Mesothelial cell of epicardium (in vitro differentiated cells): ENCODE measurements around the gene SLC9A8. TPM values are rescaled to one million over a fixed set of nuclear protein-coding genes. Genes with fewer than 3 reads are reported as not detected.

ENCODE experiments used
- DNase-seq, 2 experiments: peaks; one replicate each; pipeline ENCODE4 v3.0.0; 2021; ENCODE audit warnings: low spot score in 2 of 2; ENCODE audit not compliant: unreplicated experiment in 2 of 2
- H3K27ac Mint-ChIP-seq: 2 replicates; pipeline ENCODE4 v1.8.0; 2021; ENCODE audit warnings: mixed read lengths
- H3K27me3 Mint-ChIP-seq: 2 replicates; pipeline ENCODE4 v1.8.0; 2021; ENCODE audit warnings: low read depth, mixed read lengths
- H3K36me3 Mint-ChIP-seq: 2 replicates; pipeline ENCODE4 v1.8.0; 2021; ENCODE audit warnings: mixed read lengths
- H3K4me1 Mint-ChIP-seq: 2 replicates; pipeline ENCODE4 v1.8.0; 2021; ENCODE audit warnings: mixed read lengths
- H3K4me3 Mint-ChIP-seq: 2 replicates; pipeline ENCODE4 v1.8.0; 2021; ENCODE audit warnings: mild to moderate bottlenecking, moderate library complexity, mixed read lengths
- H3K9me3 Mint-ChIP-seq: 2 replicates; pipeline ENCODE4 v1.8.0; 2021; ENCODE audit warnings: mixed read lengths
- CTCF ChIP-seq: fragments of 200-600 bp; sonication (generic); IDR thresholded peaks from one replicate; pipeline ENCODE4 v1.5.0; 2021; ENCODE audit warnings: antibody characterized with exemption; ENCODE audit not compliant: unreplicated experiment
- total RNA-seq: library from RNA; stranded (reverse); gene quantifications from 3 replicates; pipeline ENCODE4 v1.2.1, GENCODE V29; 2021

The SLC9A8 gene
- total RNA-seq, 1 donor from 2014 or later: 11.9 TPM

- no peak overlapping the region for H3K27ac Mint-ChIP-seq
- TF ChIP-seq CTCF: no peak
These were observed 39.4 kb downstream of the SLC9A8 start for GRCh38 chr20:49851991-49852390.

GRCh38 chr20:49852522-49853080 lies 40.0 kb downstream of the SLC9A8 start:
- Mint-ChIP-seq H3K36me3 (peaks cover 23% of the 10 kb centered on the region), H3K9me3 (no peaks in the 10 kb centered on the region), H3K27ac (no peak overlapping the region), H3K4me1 (peaks cover 33% of the 10 kb centered on the region), H3K27me3 (peaks cover 2% of the 10 kb centered on the region), H3K4me3 (no peak overlapping the region)
- no peak for DNase-seq
- no peak for TF ChIP-seq CTCF

More at GRCh38 chr20:49851991-49852390, 39.4 kb downstream of the SLC9A8 start:
- Mint-ChIP-seq H3K9me3 (no peaks in the 10 kb centered on the region), H3K4me1 (peaks cover 33% of the 10 kb centered on the region), H3K36me3 (peaks cover 22% of the 10 kb centered on the region), H3K4me3 (no peak overlapping the region), H3K27me3 (peaks cover 2% of the 10 kb centered on the region)
- DNase-seq: no peak

GRCh38 chr20:49853640-49854039 lies 41.0 kb downstream of the SLC9A8 start:
- no peak for TF ChIP-seq CTCF
- Mint-ChIP-seq H3K27ac (no peak overlapping the region), H3K27me3 (peaks cover 2% of the 10 kb centered on the region), H3K4me3 (no peak overlapping the region), H3K4me1 (peaks cover 32% of the 10 kb centered on the region), H3K36me3 (peaks cover 25% of the 10 kb centered on the region), H3K9me3 (no peaks in the 10 kb centered on the region)
- DNase-seq: no peak

GRCh38 chr20:49854190-49854875 lies 41.7 kb downstream of the SLC9A8 start:
- Mint-ChIP-seq H3K27me3 (peaks cover 2% of the 10 kb centered on the region), H3K27ac (no peak overlapping the region), H3K9me3 (no peaks in the 10 kb centered on the region), H3K36me3 (peaks cover 20% of the 10 kb centered on the region), H3K4me1 (peaks cover 25% of the 10 kb centered on the region), H3K4me3 (no peak overlapping the region)
- no peak for DNase-seq
- no peak for TF ChIP-seq CTCF

- no peak for TF ChIP-seq CTCF
- H3K4me3 Mint-ChIP-seq: no peak overlapping the region
- DNase-seq: no peak
- H3K27me3 Mint-ChIP-seq: peaks cover 2% of the 10 kb centered on the region
- peaks cover 5% of the 10 kb centered on the region for H3K4me1 Mint-ChIP-seq
- H3K27ac Mint-ChIP-seq: no peak overlapping the region
- H3K36me3 Mint-ChIP-seq: peaks cover 20% of the 10 kb centered on the region
- H3K9me3 Mint-ChIP-seq: no peaks in the 10 kb centered on the region
These were observed 44.3 kb downstream of the SLC9A8 start for GRCh38 chr20:49856904-49857303.
